Measurements from ENCODE around the gene NR6A1. TPM values are rescaled to one million over a fixed set of nuclear protein-coding genes. Genes with fewer than 3 reads are reported as not detected.

The NR6A1 gene
- polyA plus RNA-seq, 2 of the 4 experiments (the other 2 are of a cell fraction), result 1.7 to 3.3 TPM

DNA sequence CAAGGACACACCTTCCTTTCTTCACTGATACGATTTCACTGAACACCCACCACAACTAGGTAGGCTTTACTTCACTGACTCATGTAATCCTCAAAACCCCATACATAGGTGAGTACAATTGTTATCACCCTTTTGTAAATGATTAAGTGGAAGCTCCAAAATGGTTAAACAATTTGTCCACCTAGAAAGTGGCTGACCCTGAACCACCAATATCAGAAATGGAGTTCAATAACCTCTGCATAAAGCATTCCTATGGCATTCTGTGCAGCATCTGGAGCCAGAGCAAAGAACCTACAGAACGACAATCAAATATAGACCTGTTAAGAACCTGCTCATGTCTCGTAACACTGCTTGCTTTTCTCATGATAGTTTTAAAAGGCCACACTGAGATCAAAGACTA, 213.2 kb downstream of the NR6A1 start:
- Histone ChIP-seq H3K4me3 (no peak overlapping the region), H3K27ac (no peak overlapping the region), H3K4me2 (no peak overlapping the region), H3K4me1 (peaks cover 3% of the 10 kb centered on the region; the same call in 1 of the 3 replicates), H3K9me3 (no peaks in the 10 kb centered on the region)
- CTCF ChIA-PET, result no interaction called here
- POLR2A ChIA-PET, result no interaction called here
- TF ChIP-seq GATA3 (IDR thresholded peaks at IDR 0.05; ENCODE audit: borderline replicate concordance) (no peak), HEYL (CRISPR knock-in tag; IDR thresholded peaks at IDR 0.05) (no peak), ZFP36 (IDR thresholded peaks at IDR 0.05; ENCODE audit: borderline replicate concordance, partially characterized antibody) (no peak), RAD21 (conservative IDR thresholded peaks at IDR 0.05 in 1 of 2, IDR thresholded peaks at IDR 0.05 in 1 of 2) (no peak), CHD2 (IDR thresholded peaks at IDR 0.05; ENCODE audit: low read length, partially characterized antibody) (no peak), CEBPB (IDR thresholded peaks at IDR 0.05) (no peak), NR3C1 (IDR thresholded peaks at IDR 0.05) (no peak), MAFK (IDR thresholded peaks at IDR 0.05; ENCODE audit: partially characterized antibody) (no peak)
- TF ChIP-seq, protein P1, sequence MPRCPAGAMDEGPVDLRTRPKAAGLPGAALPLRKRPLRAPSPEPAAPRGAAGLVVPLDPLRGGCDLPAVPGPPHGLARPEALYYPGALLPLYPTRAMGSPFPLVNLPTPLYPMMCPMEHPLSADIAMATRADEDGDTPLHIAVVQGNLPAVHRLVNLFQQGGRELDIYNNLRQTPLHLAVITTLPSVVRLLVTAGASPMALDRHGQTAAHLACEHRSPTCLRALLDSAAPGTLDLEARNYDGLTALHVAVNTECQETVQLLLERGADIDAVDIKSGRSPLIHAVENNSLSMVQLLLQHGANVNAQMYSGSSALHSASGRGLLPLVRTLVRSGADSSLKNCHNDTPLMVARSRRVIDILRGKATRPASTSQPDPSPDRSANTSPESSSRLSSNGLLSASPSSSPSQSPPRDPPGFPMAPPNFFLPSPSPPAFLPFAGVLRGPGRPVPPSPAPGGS (IDR thresholded peaks at IDR 0.05), result no peak
- no peak for ATAC-seq
- WGBS (ENCODE audit: missing lambda C conversion rate), result 91% methylated on average over 3 of the region's 3 CpGs
- DNase-seq (ENCODE audit: low read depth in 1 of 2, low spot score in 1 of 2), result no peak
- no peak for FAIRE-seq

DNA sequence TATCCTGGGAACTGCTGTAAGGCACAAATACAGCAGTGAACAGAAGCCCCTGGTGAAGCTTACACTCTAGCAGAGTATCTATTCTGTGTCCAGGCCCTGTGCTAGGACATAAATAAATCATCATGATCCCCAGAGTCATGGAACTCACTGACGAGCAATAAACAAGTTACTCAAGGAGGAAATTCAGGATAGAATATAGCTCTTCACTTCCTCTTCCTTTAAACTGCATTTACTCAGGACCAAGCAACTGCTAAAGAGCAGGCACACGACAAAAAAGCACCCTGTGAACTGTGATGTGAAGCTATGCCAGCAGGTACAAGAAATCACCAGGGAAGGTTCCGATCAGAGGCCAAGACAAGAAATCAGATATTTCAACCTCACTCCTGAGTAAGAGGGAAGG, 216.1 kb downstream of the NR6A1 start:
- Histone ChIP-seq H3K4me3 (no peak overlapping the region), H3K4me1 (peaks cover 13% of the 10 kb centered on the region; the same call in 2 of the 3 replicates), H3K9me3 (no peaks in the 10 kb centered on the region), H3K27ac (no peak overlapping the region), H3K4me2 (no peak overlapping the region)
- ChIA-PET POLR2A (no interaction called here), CTCF (interaction anchor here (1.0 to 6.7 kb wide), 8 partner anchors 10 to 298 kb away, joined by 3 to 59 read pairs (median 8); partner anchors contain the start of gene WDR38)
- TF ChIP-seq, protein P2, sequence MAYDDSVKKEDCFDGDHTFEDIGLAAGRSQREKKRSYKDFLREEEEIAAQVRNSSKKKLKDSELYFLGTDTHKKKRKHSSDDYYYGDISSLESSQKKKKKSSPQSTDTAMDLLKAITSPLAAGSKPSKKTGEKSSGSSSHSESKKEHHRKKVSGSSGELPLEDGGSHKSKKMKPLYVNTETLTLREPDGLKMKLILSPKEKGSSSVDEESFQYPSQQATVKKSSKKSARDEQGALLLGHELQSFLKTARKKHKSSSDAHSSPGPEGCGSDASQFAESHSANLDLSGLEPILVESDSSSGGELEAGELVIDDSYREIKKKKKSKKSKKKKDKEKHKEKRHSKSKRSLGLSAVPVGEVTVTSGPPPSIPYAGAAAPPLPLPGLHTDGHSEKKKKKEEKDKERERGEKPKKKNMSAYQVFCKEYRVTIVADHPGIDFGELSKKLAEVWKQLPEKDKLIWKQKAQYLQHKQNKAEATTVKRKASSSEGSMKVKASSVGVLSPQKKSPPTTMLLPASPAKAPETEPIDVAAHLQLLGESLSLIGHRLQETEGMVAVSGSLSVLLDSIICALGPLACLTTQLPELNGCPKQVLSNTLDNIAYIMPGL (CRISPR knock-in tag; IDR thresholded peaks at IDR 0.05; ENCODE audit: borderline replicate concordance), result no peak
- DNase-seq (ENCODE audit: low read depth in 1 of 2, low spot score in 1 of 2), result no peak
- WGBS (ENCODE audit: missing lambda C conversion rate), result 86% methylated on average over 3 of the region's 3 CpGs
- no peak for ATAC-seq
- FAIRE-seq, result no peak

DNA sequence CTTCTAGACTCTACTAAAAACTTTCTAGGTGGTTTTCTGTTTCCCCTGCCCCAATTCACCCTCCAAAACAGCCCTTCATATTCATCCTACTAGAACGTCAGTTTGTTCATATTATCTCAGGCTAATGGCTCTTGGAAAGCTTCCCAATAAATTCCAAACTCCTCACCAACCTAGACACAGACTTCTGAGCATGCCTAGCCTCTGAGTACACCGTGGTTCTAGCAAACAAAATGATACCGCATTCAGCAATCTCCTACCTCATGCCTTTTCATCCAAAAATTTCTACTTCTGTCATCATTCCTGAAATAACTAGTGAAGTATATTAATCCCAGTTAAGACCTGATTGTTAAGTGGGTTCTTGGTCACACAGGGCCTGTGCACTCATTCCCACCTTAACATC, 217.4 kb downstream of the NR6A1 start:
- DNase-seq (ENCODE audit: low read depth in 1 of 2, low spot score in 1 of 2) (no peak), ATAC-seq (no peak; a peak in 1 of 6 replicates), FAIRE-seq (no peak)
- no peak overlapping the region for H3K4me3 ChIP-seq
- H3K27ac ChIP-seq, result no peak overlapping the region
- ChIA-PET POLR2A (interaction anchor here (1.2 kb wide), 1 partner anchor 63 kb away, joined by 4 read pairs; no protein-coding TSS in a partner anchor), CTCF (interaction anchor here (0.7 to 6.7 kb wide), 10 partner anchors 11 to 218 kb away, joined by 3 to 59 read pairs (median 14); no protein-coding TSS in a partner anchor)
- WGBS (ENCODE audit: missing lambda C conversion rate), result 45% methylated on average over 3 of the region's 3 CpGs
- TF ChIP-seq NR3C1 (IDR thresholded peaks at IDR 0.05), result no peak
- TF ChIP-seq HEYL (CRISPR knock-in tag; IDR thresholded peaks at IDR 0.05), result no peak
- TF ChIP-seq SMC3 (IDR thresholded peaks at IDR 0.05), result no peak
- TF ChIP-seq RARB (CRISPR knock-in tag; IDR thresholded peaks at IDR 0.05), result no peak
- TF ChIP-seq, protein P3, sequence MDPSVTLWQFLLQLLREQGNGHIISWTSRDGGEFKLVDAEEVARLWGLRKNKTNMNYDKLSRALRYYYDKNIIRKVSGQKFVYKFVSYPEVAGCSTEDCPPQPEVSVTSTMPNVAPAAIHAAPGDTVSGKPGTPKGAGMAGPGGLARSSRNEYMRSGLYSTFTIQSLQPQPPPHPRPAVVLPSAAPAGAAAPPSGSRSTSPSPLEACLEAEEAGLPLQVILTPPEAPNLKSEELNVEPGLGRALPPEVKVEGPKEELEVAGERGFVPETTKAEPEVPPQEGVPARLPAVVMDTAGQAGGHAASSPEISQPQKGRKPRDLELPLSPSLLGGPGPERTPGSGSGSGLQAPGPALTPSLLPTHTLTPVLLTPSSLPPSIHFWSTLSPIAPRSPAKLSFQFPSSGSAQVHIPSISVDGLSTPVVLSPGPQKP (IDR thresholded peaks at IDR 0.05; ENCODE audit: low read depth, low read length), result no peak
- H3K4me1 ChIP-seq, result peaks cover 10% of the 10 kb centered on the region; the same call in 2 of the 3 replicates
- no peaks in the 10 kb centered on the region for H3K9me3 ChIP-seq
- no peak overlapping the region for H3K4me2 ChIP-seq

GRCh38 chr9:124552273-124552605, 218.9 kb downstream of the NR6A1 start:
- POLR2A ChIA-PET, result no interaction called here
- CTCF ChIA-PET, result interaction anchor here (0.9 to 9.0 kb wide), 49 partner anchors 10 to 341 kb away, joined by 3 to 74 read pairs (median 6); partner anchors contain the start of gene WDR38
- peak; percentile 36 to 41; a peak in 4 of 6 replicates for ATAC-seq
- TF ChIP-seq NR3C1 (IDR thresholded peaks at IDR 0.05) (no peak), CHD2 (IDR thresholded peaks at IDR 0.05; ENCODE audit: low read length, partially characterized antibody) (no peak), EHF (CRISPR knock-in tag; IDR thresholded peaks at IDR 0.05) (no peak), PHF8 (IDR thresholded peaks at IDR 0.05; ENCODE audit: borderline replicate concordance, low read depth) (no peak), POLR2AphosphoS2 (conservative IDR thresholded peaks at IDR 0.05; ENCODE audit: low read length) (no peak), SMC3 (IDR thresholded peaks at IDR 0.05) (no peak), FOSB (CRISPR knock-in tag; IDR thresholded peaks at IDR 0.05) (no peak), HOXB13 (CRISPR knock-in tag; IDR thresholded peaks at IDR 0.05; ENCODE audit: low read depth) (no peak), CBX8 (IDR thresholded peaks at IDR 0.05) (no peak), MYC (IDR thresholded peaks at IDR 0.05; ENCODE audit: borderline replicate concordance, low read length) (no peak), ZFP36 (IDR thresholded peaks at IDR 0.05; ENCODE audit: borderline replicate concordance, partially characterized antibody) (no peak)
- TF ChIP-seq, protein P4, sequence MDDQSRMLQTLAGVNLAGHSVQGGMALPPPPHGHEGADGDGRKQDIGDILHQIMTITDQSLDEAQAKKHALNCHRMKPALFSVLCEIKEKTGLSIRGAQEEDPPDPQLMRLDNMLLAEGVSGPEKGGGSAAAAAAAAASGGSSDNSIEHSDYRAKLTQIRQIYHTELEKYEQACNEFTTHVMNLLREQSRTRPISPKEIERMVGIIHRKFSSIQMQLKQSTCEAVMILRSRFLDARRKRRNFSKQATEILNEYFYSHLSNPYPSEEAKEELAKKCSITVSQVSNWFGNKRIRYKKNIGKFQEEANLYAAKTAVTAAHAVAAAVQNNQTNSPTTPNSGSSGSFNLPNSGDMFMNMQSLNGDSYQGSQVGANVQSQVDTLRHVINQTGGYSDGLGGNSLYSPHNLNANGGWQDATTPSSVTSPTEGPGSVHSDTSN (IDR thresholded peaks at IDR 0.05), result no peak
- TF ChIP-seq, protein P1 (IDR thresholded peaks at IDR 0.05), result no peak

More at GRCh38 chr9:124552273-124552605, 218.9 kb downstream of the NR6A1 start:
- Histone ChIP-seq H3K4me3 (no peak overlapping the region), H3K27ac (0 out of 6 replicates have a peak overlapping the region, but pooled peaks of 1 of the 2 experiments have one; percentile 1), H3K4me2 (peak overlapping the region; percentile 26; the same call in 1 of the 3 replicates), H3K4me1 (peaks cover 10% of the 10 kb centered on the region; the same call in 2 of the 3 replicates), H3K9me3 (no peaks in the 10 kb centered on the region)
- 91% methylated on average over 2 of the region's 2 CpGs for WGBS (ENCODE audit: missing lambda C conversion rate)
- FAIRE-seq, result no peak
- DNase-seq (ENCODE audit: low read depth in 1 of 2, low spot score in 1 of 2), result no peak

Measured in A549 (cell line).